Measurements from ENCODE around the gene GIT1. TPM values are rescaled to one million over a fixed set of nuclear protein-coding genes. Genes with fewer than 3 reads are reported as not detected.

GIT1 gene
- total RNA-seq, 4 donors from 2014 or later: 39.2 to 71.8 (median 41.3) TPM

DNA sequence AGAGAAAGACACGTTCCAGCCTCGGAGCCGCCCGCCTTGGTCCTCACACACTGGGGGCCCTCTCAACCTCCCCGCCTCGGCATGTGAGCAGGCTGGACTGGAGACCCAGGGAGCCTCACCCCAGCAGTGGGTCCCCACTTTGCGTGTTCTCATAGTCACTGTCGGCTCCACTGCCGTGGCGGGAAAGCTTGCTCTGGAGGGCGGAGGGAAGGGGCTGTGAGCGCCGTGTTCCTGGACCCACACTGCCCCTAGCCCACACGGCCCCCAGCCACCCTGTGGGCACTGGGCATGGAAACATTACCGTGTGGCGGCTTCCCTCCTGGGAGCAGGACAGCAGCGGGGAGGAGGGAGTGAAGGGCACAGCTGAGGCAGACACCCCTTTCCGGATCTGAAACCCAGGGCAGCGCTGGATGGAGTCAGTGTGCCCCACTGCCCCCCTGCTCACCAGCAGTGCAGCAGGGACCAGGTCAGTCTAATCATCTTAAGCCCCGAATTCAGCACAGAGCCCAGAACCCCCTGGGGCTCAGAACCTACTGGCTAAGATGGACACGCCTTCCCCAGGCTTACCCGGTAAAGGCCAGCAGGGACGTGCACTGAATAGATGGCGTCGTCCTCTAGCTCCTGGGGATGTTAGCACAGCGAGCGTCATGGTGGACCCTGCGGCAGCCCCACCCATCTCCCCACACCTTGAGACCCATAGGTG is 13.8 kb downstream of the GIT1 start:
- H3K27me3 ChIP-seq: no peaks in the 10 kb centered on the region
- WGBS, 2 donors (ENCODE audit: low coverage in 1 of 2): 89% methylated on average over 27 of the region's 28 CpGs; no CpG with 5 or more reads in 1 of the 2 donors
- in situ Hi-C loops (cut with MboI; ENCODE audit: low pct_ligation_motif_present in 1 of 4, low pct_unique_long_range_greater_than_20kb in 1 of 4, low sequenced_read_pairs in 3 of 4) (no loop called here), intact Hi-C loops (cut with DNase I; ENCODE audit: low total_unique reads) (no loop called here)
- DNase-seq: no peak
- H3K9me3 ChIP-seq: no peaks in the 10 kb centered on the region
- H3K4me1 ChIP-seq: peaks cover 6 to 36% (median 23%) of the 10 kb centered on the region in 4 donors
- H3K27ac ChIP-seq: no peak overlapping the region
- no peak for TF ChIP-seq EP300 (IDR thresholded peaks at IDR 0.05; ENCODE audit: low read depth)
- no peak overlapping the region for H3K4me3 ChIP-seq
- peaks cover 0 to 12% (median 4%) of the 10 kb centered on the region in 4 donors for H3K36me3 ChIP-seq

GRCh38 chr17:29574732-29575510 is 14.5 kb downstream of the GIT1 start:
- peaks cover 6 to 43% (median 26%) of the 10 kb centered on the region in 4 donors for H3K4me1 ChIP-seq
- peak overlapping the region; percentile 33 to 67 (median 56) for H3K27ac ChIP-seq
- peaks cover 0 to 12% (median 4%) of the 10 kb centered on the region in 4 donors for H3K36me3 ChIP-seq
- intact Hi-C loops (cut with DNase I; ENCODE audit: low total_unique reads): no loop called here
- TF ChIP-seq EP300 (IDR thresholded peaks at IDR 0.05; ENCODE audit: low read depth) (no peak), POLR2AphosphoS5 (IDR thresholded peaks at IDR 0.05) (no peak), POLR2A (IDR thresholded peaks at IDR 0.05) (no peak)
- TF ChIP-seq, protein P1, sequence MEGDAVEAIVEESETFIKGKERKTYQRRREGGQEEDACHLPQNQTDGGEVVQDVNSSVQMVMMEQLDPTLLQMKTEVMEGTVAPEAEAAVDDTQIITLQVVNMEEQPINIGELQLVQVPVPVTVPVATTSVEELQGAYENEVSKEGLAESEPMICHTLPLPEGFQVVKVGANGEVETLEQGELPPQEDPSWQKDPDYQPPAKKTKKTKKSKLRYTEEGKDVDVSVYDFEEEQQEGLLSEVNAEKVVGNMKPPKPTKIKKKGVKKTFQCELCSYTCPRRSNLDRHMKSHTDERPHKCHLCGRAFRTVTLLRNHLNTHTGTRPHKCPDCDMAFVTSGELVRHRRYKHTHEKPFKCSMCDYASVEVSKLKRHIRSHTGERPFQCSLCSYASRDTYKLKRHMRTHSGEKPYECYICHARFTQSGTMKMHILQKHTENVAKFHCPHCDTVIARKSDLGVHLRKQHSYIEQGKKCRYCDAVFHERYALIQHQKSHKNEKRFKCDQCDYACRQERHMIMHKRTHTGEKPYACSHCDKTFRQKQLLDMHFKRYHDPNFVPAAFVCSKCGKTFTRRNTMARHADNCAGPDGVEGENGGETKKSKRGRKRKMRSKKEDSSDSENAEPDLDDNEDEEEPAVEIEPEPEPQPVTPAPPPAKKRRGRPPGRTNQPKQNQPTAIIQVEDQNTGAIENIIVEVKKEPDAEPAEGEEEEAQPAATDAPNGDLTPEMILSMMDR (IDR thresholded peaks at IDR 0.05): peak in 2 of 5 experiments; percentile 32 to 38
- 45% methylated on average over 8 of the region's 17 CpGs; no CpG with 5 or more reads in 1 of the 2 donors for WGBS, 2 donors (ENCODE audit: low coverage in 1 of 2)
- no peaks in the 10 kb centered on the region for H3K9me3 ChIP-seq
- no peak overlapping the region for H3K4me3 ChIP-seq
- DNase-seq: peak; percentile 83
- no peaks in the 10 kb centered on the region for H3K27me3 ChIP-seq
- in situ Hi-C loops (cut with MboI; ENCODE audit: low pct_ligation_motif_present in 1 of 4, low pct_unique_long_range_greater_than_20kb in 1 of 4, low sequenced_read_pairs in 3 of 4): no loop called here

- in situ Hi-C loops (cut with MboI; ENCODE audit: low pct_ligation_motif_present in 1 of 4, low pct_unique_long_range_greater_than_20kb in 1 of 4, low sequenced_read_pairs in 3 of 4): no loop called here
- H3K9me3 ChIP-seq: no peaks in the 10 kb centered on the region
- peaks cover 0 to 12% (median 4%) of the 10 kb centered on the region in 4 donors for H3K36me3 ChIP-seq
- no peak overlapping the region for H3K4me3 ChIP-seq
- no peaks in the 10 kb centered on the region for H3K27me3 ChIP-seq
- 73 to 75% methylated on average over 4 to 14 of the region's 14 CpGs for WGBS, 2 donors (ENCODE audit: low coverage in 1 of 2)
- peak overlapping the region; percentile 33 to 67 (median 56) for H3K27ac ChIP-seq
- intact Hi-C loops (cut with DNase I; ENCODE audit: low total_unique reads): no loop called here
- peak; percentile 8 for DNase-seq
- no peak for TF ChIP-seq POLR2A (IDR thresholded peaks at IDR 0.05)
- TF ChIP-seq, protein P1 (IDR thresholded peaks at IDR 0.05): no peak
- TF ChIP-seq EP300 (IDR thresholded peaks at IDR 0.05; ENCODE audit: low read depth): no peak
- TF ChIP-seq POLR2AphosphoS5 (IDR thresholded peaks at IDR 0.05): no peak
- H3K4me1 ChIP-seq: peaks cover 9 to 50% (median 32%) of the 10 kb centered on the region in 4 donors
Observed at GRCh38 chr17:29573871-29574731, 15.3 kb downstream of the GIT1 start.

DNA sequence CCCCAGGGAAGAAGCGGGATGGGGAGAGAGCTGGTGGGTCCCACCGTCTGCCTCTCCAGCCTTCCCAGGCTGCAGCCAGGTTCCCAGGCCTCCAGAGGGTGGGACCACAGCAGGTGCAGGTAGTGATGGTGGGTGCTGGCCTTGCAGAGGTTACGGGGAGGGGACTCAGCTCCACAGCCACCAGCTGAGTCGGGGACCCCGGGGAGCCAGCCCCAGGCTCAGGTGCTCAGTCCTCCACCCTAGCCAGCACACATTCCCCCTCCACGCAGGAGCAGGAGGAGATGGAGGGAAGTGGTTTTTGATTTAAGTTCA is 15.9 kb downstream of the GIT1 start:
- Histone ChIP-seq H3K4me3 (no peak overlapping the region), H3K36me3 (peaks cover 0 to 12% (median 4%) of the 10 kb centered on the region in 4 donors), H3K27me3 (no peaks in the 10 kb centered on the region), H3K9me3 (no peaks in the 10 kb centered on the region), H3K4me1 (peaks cover 10 to 52% (median 35%) of the 10 kb centered on the region in 4 donors), H3K27ac (no peak overlapping the region)
- 86% methylated on average over 6 of the region's 6 CpGs; no CpG with 5 or more reads in 1 of the 2 donors for WGBS, 2 donors (ENCODE audit: low coverage in 1 of 2)
- TF ChIP-seq POLR2AphosphoS5 (IDR thresholded peaks at IDR 0.05): no peak
- TF ChIP-seq, protein P1 (IDR thresholded peaks at IDR 0.05): no peak
- TF ChIP-seq POLR2A (IDR thresholded peaks at IDR 0.05): no peak
- TF ChIP-seq EP300 (IDR thresholded peaks at IDR 0.05; ENCODE audit: low read depth): no peak
- DNase-seq: no peak
- intact Hi-C loops (cut with DNase I; ENCODE audit: low total_unique reads): no loop called here
- in situ Hi-C loops (cut with MboI; ENCODE audit: low pct_ligation_motif_present in 1 of 4, low pct_unique_long_range_greater_than_20kb in 1 of 4, low sequenced_read_pairs in 3 of 4): no loop called here

Data from transverse colon (tissue), 4 donors.